BLaER1 (cell line): ENCODE measurements around the gene LEFTY2.
A peak's percentile ranks its signal among the peaks of the same experiment; 100 is the strongest.

Experiments used
- H3K27ac ChIP-seq: shearing (Covaris generic); formaldehyde crosslinking; 2 replicates; pipeline ENCODE4 v1.8.1; 2022
- H3K27me3 ChIP-seq: shearing (Covaris generic); formaldehyde crosslinking; 2 replicates; pipeline ENCODE4 v1.8.1; 2022
- H3K36me3 ChIP-seq: shearing (Covaris generic); formaldehyde crosslinking; 2 replicates; pipeline ENCODE4 v1.8.1; 2022
- H3K4me1 ChIP-seq: shearing (Covaris generic); formaldehyde crosslinking; 2 replicates; pipeline ENCODE4 v1.8.1; 2022
- H3K4me2 ChIP-seq: shearing (Covaris generic); formaldehyde crosslinking; 2 replicates; pipeline ENCODE4 v1.8.1; 2022
- H3K4me3 ChIP-seq: shearing (Covaris generic); formaldehyde crosslinking; 2 replicates; pipeline ENCODE4 v1.8.1; 2022
- H3K9ac ChIP-seq: shearing (Covaris generic); formaldehyde crosslinking; 2 replicates; pipeline ENCODE4 v1.8.1; 2022
- H3K9me3 ChIP-seq: shearing (Covaris generic); formaldehyde crosslinking; 2 replicates; pipeline ENCODE4 v1.8.1; 2022
- H4K20me1 ChIP-seq: shearing (Covaris generic); formaldehyde crosslinking; 2 replicates; pipeline ENCODE4 v1.8.1; 2022
- Cebpa-rat ChIP-seq: shearing (Covaris generic); IDR thresholded peaks from 2 replicates; pipeline ENCODE4 v1.8.1; 2022

The LEFTY2 gene

GRCh38 chr1:225919906-225920305, 21.1 kb downstream of the LEFTY2 start:
- peak overlapping the region; percentile 36; the same call in 1 of the 2 replicates for H3K27ac ChIP-seq
- H3K9ac ChIP-seq = 0 out of 2 replicates have a peak overlapping the region, but pooled peaks have one; percentile 49
- H4K20me1 ChIP-seq = peaks cover 45% of the 10 kb centered on the region; the same call in 1 of the 2 replicates
- no peak for TF ChIP-seq Cebpa-rat
- H3K27me3 ChIP-seq = no peaks in the 10 kb centered on the region
- H3K4me3 ChIP-seq = no peak overlapping the region
- peak overlapping the region; percentile 67 for H3K4me2 ChIP-seq
- peaks cover 49% of the 10 kb centered on the region for H3K4me1 ChIP-seq
- peaks cover 77% of the 10 kb centered on the region for H3K36me3 ChIP-seq
- H3K9me3 ChIP-seq = no peaks in the 10 kb centered on the region

- H3K4me3 ChIP-seq = no peak overlapping the region
- no peaks in the 10 kb centered on the region for H3K9me3 ChIP-seq
- H3K27me3 ChIP-seq = no peaks in the 10 kb centered on the region
- no peak overlapping the region for H3K27ac ChIP-seq
- TF ChIP-seq Cebpa-rat = no peak
- peaks cover 42% of the 10 kb centered on the region for H3K4me1 ChIP-seq
- H3K9ac ChIP-seq = no peak overlapping the region
- H4K20me1 ChIP-seq = peaks cover 45% of the 10 kb centered on the region; the same call in 1 of the 2 replicates
- H3K4me2 ChIP-seq = no peak overlapping the region
- peaks cover 92% of the 10 kb centered on the region for H3K36me3 ChIP-seq
These were observed 22.7 kb downstream of the LEFTY2 start for GRCh38 chr1:225918280-225918679.

GRCh38 chr1:225917536-225917935, 23.5 kb downstream of the LEFTY2 start:
- Histone ChIP-seq H3K9ac (no peak overlapping the region), H3K27ac (no peak overlapping the region), H3K4me2 (no peak overlapping the region), H4K20me1 (peaks cover 44% of the 10 kb centered on the region; the same call in 1 of the 2 replicates), H3K9me3 (no peaks in the 10 kb centered on the region), H3K27me3 (no peaks in the 10 kb centered on the region), H3K4me3 (no peak overlapping the region), H3K4me1 (peaks cover 34% of the 10 kb centered on the region), H3K36me3 (peaks cover 97% of the 10 kb centered on the region)
- no peak for TF ChIP-seq Cebpa-rat

- H4K20me1 ChIP-seq = peaks cover 39% of the 10 kb centered on the region; the same call in 1 of the 2 replicates
- no peaks in the 10 kb centered on the region for H3K27me3 ChIP-seq
- no peaks in the 10 kb centered on the region for H3K9me3 ChIP-seq
- no peak for TF ChIP-seq Cebpa-rat
- H3K4me1 ChIP-seq = peaks cover 30% of the 10 kb centered on the region
- H3K9ac ChIP-seq = no peak overlapping the region
- no peak overlapping the region for H3K4me2 ChIP-seq
- H3K4me3 ChIP-seq = no peak overlapping the region
- H3K27ac ChIP-seq = no peak overlapping the region
- peaks cover 97% of the 10 kb centered on the region for H3K36me3 ChIP-seq
These were observed 23.9 kb downstream of the LEFTY2 start for GRCh38 chr1:225917101-225917500.

- no peak overlapping the region for H3K4me3 ChIP-seq
- no peaks in the 10 kb centered on the region for H3K27me3 ChIP-seq
- H3K4me1 ChIP-seq = peaks cover 15% of the 10 kb centered on the region
- H3K4me2 ChIP-seq = no peak overlapping the region
- H3K9me3 ChIP-seq = no peaks in the 10 kb centered on the region
- H3K27ac ChIP-seq = no peak overlapping the region
- no peak overlapping the region for H3K9ac ChIP-seq
- TF ChIP-seq Cebpa-rat = no peak
- H4K20me1 ChIP-seq = peaks cover 24% of the 10 kb centered on the region; the same call in 1 of the 2 replicates
- peaks cover 93% of the 10 kb centered on the region for H3K36me3 ChIP-seq
These were observed 25.5 kb downstream of the LEFTY2 start for GRCh38 chr1:225915538-225915991.

- Histone ChIP-seq H4K20me1 (peaks cover 20% of the 10 kb centered on the region; the same call in 1 of the 2 replicates), H3K9me3 (no peaks in the 10 kb centered on the region), H3K4me3 (no peak overlapping the region), H3K27ac (no peak overlapping the region), H3K4me1 (peaks cover 8% of the 10 kb centered on the region), H3K9ac (no peak overlapping the region), H3K27me3 (no peaks in the 10 kb centered on the region), H3K4me2 (no peak overlapping the region), H3K36me3 (peaks cover 88% of the 10 kb centered on the region)
- TF ChIP-seq Cebpa-rat = no peak
These were observed 26.1 kb downstream of the LEFTY2 start for GRCh38 chr1:225914947-225915346.

- H3K4me1 ChIP-seq = peaks cover 8% of the 10 kb centered on the region
- no peak overlapping the region for H3K9ac ChIP-seq
- H4K20me1 ChIP-seq = peaks cover 14% of the 10 kb centered on the region; the same call in 1 of the 2 replicates
- no peaks in the 10 kb centered on the region for H3K27me3 ChIP-seq
- no peaks in the 10 kb centered on the region for H3K9me3 ChIP-seq
- TF ChIP-seq Cebpa-rat = no peak
- no peak overlapping the region for H3K4me2 ChIP-seq
- no peak overlapping the region for H3K27ac ChIP-seq
- no peak overlapping the region for H3K4me3 ChIP-seq
- peaks cover 83% of the 10 kb centered on the region for H3K36me3 ChIP-seq
These were observed 26.6 kb downstream of the LEFTY2 start for GRCh38 chr1:225914391-225914790.

- peaks cover 53% of the 10 kb centered on the region for H3K36me3 ChIP-seq
- H3K9me3 ChIP-seq = no peaks in the 10 kb centered on the region
- TF ChIP-seq Cebpa-rat = no peak
- no peak overlapping the region for H3K4me3 ChIP-seq
- H4K20me1 ChIP-seq = peaks cover 10% of the 10 kb centered on the region; the same call in 1 of the 2 replicates
- no peak overlapping the region for H3K9ac ChIP-seq
- H3K27me3 ChIP-seq = no peaks in the 10 kb centered on the region
- H3K4me1 ChIP-seq = peaks cover 8% of the 10 kb centered on the region
- no peak overlapping the region for H3K27ac ChIP-seq
- no peak overlapping the region for H3K4me2 ChIP-seq
These were observed 29.6 kb downstream of the LEFTY2 start for GRCh38 chr1:225911191-225912130.

GRCh38 chr1:225909477-225909876, 31.5 kb downstream of the LEFTY2 start:
- no peaks in the 10 kb centered on the region for H4K20me1 ChIP-seq
- H3K4me3 ChIP-seq = no peak overlapping the region
- no peak overlapping the region; the same call in 1 of the 2 replicates for H3K4me2 ChIP-seq

GRCh38 chr1:225908773-225909172, 32.2 kb downstream of the LEFTY2 start:
- H3K4me1 ChIP-seq = peaks cover 15% of the 10 kb centered on the region
- H3K27me3 ChIP-seq = no peaks in the 10 kb centered on the region
- no peaks in the 10 kb centered on the region for H4K20me1 ChIP-seq
- no peak overlapping the region for H3K4me3 ChIP-seq
- H3K4me2 ChIP-seq = no peak overlapping the region
- no peak overlapping the region for H3K27ac ChIP-seq
- H3K36me3 ChIP-seq = peaks cover 28% of the 10 kb centered on the region
- no peak overlapping the region for H3K9ac ChIP-seq
- no peak for TF ChIP-seq Cebpa-rat
- H3K9me3 ChIP-seq = no peaks in the 10 kb centered on the region

More at GRCh38 chr1:225909477-225909876, 31.5 kb downstream of the LEFTY2 start:
- Histone ChIP-seq H3K4me1 (peaks cover 15% of the 10 kb centered on the region), H3K9me3 (no peaks in the 10 kb centered on the region), H3K27ac (no peak overlapping the region), H3K9ac (no peak overlapping the region), H3K27me3 (no peaks in the 10 kb centered on the region), H3K36me3 (peaks cover 34% of the 10 kb centered on the region)
- TF ChIP-seq Cebpa-rat = no peak
